Measurements from ENCODE around the gene DDX59.

The DDX59 gene

DNA sequence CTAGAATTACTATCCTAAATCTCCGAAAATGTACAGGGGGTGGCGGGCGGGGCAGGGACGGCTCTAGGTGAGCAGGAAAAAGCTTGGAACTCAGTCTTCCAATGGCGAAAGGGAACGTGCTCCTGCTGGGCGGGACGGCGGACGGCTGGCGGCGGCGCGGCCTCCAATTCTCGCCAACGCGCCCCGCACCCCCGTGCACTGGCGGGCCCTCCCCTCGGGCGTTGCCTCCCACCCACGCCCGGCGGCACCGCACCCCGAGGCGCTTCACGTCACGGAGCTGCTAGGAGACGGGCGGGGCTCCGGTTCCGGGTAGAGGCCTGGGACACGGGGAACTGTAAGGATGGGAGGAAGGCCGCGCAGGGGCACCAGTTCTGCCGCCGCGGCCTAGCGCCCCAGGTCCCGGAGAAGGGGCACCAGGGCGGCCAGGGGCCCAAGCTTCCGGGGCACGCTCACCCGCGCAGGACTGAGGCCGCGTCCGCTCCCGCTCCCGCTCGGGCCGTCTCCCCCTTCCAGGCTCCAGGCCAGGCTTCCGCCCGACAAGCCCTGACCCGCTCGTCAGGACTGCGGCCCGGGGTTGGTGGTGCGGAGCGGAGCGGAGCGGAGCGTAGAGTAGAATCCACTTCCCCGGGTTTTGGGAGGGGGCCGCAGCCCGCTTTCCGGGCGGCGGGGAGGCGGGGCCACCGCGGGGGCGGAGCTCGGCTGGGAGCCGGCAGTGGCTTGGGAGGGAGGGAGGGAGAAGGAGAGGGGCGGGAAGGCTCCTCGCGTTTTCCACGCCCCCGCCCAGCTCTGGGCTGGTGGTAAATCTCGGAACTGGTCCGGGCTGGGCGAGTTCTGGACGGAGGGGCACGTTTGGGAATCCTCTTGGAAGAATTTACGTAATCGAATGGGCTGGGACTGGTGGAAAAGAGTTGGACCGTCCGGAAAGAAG is at the start of gene DDX59:
Gene DDX59, minus strand, starts transcription at position 594 of the 928 bp plus-strand sequence. CDS start 3,167 bp downstream, outside the sequence.
- peak; percentile 94 for DNase-seq

- no peak for DNase-seq
Observed at GRCh38 chr1:200714504-200715187, 44.9 kb upstream of the DDX59 start.

DNA sequence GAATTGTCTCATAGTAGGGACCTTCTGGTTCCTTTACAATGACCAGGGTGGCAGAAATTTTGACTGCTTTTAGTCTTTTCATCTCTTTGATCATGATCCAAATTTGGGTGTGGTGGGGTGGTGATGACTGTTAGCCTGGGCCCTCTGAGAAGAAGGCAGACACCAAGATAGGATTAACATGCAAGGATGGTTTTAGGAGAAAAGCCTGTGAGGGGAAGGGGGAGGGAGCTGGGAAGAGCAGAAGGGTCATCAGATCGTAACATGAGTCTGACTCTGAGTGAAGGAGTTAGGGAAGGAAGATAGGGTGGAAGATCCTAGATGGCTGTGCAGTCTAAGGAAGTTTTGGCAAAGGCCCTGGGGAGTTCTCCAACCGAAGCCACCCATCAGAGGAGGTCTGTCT is 40.5 kb upstream of the DDX59 start:
- DNase-seq = no peak

DNA sequence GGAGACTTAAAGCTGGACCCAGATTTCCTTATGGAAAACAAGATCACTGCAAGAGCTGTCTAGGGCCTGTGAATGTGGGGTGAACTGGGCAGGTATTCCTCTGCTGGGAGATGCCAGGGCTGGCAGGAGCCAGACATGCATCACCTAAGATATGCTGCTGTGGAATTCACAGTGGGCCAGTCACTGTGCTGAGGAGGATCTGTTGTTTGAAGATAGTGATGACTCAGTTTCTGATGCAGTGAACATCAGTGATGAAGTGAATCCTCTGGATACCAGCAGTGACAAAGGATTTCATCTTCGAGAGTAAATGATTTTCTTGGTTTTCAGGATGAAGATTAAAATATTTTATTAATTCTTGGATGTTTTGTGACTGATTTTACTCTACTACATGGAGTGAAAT is 39.1 kb upstream of the DDX59 start:
- DNase-seq = no peak

- DNase-seq = no peak
Observed at GRCh38 chr1:200708161-200708560, 38.5 kb upstream of the DDX59 start.

DNA sequence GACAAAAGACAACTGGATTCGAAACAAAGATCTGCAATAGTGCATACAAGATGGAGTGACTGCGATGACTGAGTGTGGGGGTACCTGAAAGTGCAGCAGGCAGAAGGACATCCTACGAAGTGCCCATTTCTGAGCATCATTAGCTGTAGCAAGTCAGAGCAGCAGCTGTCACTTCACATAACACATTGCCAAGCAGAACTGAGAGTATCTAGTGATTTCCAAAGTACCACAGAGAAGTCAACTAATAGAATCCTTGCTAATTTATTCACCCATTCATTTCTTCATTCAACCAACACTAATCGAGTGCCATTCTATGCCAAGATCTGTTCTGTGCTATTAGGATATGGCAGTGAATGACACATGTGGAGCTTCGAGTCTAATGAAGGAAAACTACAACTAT is 37.4 kb upstream of the DDX59 start:
- DNase-seq = no peak

DNA sequence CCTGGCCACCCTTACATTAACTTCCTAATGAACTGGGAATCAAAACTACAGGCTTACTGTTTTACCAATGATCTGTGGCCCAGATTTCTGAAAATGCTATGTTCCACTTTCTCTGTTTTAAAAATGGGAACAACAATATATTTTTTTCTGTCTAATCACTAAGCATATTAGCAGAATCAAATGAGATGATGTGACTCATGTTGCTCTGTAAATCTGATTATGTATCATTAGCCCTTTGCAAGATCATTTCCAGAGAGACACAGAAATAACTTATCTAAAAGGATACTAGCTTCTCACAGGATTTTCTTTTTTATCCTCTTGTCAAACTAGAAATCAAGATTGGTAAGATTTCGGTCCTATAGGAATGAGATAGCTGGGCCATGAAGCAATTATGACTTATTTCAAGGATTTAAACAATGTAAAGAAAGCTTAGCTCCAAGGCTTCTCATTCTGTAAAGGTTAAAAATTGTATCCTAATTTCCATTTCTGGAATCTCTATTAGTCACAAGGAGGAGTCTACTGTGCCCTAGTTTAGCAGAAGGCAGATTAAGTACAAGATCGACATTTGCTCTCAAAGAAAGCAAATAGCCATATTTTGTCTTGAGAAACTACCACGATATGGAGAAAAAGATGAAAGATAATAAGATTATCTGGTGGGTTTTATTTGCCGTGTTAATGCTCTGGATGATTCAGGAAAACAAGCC is 36.6 kb upstream of the DDX59 start:
- no peak for DNase-seq

- no peak for DNase-seq
Observed at GRCh38 chr1:200704986-200705500, 35.3 kb upstream of the DDX59 start.

DNA sequence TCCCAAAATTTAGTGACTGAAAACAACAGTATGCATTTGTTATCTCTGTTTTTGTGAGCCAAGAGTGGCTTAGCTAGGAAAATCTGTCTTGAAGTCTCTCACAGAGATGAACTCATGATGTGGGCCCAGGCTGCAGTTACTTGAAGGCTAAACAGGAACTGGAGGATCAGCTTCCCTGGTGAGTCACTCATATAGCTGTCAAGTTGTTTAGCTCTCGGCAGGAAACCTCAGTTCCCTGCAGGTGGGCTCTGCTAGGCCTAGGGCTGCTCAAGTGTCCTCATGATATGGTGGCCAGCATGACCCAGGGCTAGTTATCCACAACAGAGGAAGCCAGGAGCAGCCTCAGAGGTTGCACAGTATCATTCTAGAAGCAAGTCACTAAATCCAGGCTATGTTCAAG is 30.2 kb upstream of the DDX59 start:
- no peak for DNase-seq

GRCh38 chr1:200694738-200695137 is 25.0 kb upstream of the DDX59 start:
- no peak for DNase-seq

DNA sequence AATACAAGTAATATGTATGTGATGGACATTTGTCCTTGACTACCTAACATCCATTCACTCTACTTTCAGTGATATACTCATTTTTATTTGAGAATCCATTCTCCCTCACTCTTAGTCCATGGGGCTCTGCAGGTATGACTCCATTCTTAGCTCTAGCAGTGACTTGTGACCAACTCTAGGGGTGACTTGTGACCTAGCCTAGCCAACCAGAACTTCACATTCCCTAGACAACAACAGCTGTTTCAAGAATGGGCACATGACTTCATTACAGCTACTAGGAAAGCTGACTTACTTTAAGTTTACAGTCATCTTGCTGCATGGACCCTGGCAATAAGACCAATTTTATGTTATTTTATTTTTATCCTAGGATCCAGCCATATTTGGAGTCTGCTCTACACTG is 23.6 kb upstream of the DDX59 start:
- no peak for DNase-seq

DNA sequence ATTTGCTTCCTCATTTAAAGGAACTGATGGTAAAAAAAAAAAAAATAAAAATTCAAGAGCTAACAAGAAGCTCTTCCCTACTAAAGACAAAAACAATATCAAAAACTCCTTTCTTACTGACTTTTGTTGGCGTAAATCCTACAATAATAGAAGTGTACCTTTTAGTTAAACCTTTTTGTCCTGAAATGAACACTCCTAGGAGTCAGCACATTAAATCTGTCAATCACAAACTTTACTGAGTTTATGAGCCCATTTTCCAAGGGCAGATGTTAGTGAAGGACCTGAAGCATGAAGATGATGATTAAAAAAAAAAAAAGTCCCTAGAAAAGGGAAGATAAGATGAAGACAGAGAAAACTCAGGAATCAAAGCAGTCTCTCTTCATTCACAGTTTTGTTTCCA is 22.6 kb upstream of the DDX59 start:
- no peak for DNase-seq

DNA sequence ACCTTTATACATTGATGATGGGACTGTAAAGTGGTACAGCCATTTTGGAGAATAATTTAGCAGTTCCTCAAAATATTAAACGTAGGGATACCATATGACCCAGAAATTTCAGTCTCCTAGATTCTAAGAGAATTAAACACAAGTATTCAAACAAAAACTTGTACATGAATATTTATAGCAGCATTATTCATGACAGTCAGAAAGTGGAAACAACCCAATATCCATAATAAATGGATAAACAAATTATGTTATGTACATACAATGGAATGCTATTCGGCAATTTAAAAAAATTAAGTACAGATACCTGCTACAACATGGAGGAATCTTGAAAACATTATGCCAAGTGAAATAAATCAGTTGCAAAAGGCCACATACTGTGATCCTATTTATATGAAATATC is 16.9 kb upstream of the DDX59 start:
- no peak for DNase-seq

DNA sequence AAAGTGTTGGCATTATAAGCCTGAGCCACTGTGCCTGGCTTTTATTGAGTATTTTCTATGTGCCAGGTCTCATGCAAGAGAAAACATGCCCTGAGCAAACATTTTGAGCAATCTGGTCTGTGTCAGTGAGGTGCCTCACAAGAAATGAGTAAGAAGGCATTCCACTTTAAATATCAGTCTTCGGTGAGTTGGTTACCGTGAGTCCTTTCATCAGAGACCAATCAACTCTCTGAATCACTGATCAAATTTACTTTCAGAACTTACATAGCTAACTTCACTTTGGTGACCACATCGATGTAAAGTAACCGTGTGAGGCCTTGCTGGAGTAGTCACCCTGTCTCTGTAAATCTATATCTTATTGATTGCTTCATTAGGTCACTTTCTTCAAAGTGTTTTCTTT is 14.3 kb upstream of the DDX59 start:
- DNase-seq = no peak

DNA sequence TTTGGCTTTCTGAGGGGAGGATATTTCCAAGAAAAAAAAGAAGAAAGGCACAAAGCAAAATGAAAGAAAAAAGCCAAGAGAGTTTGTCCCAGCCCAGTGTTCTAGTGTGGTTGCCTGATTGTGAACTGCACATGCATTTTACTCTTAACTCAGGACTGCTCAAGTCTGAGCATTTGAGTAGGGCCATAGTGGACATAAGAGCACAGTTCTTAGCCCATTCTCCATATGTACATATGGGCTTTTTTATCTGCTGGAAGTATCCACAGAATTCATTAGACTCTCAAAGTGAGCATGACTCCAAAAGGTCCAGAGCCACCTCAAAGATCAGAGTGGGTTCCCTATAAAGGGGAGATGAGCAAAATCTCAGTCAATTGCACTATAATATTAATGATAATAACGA is 13.6 kb upstream of the DDX59 start:
- no peak for DNase-seq

GRCh38 chr1:200681231-200681630 is 11.5 kb upstream of the DDX59 start:
- no peak for DNase-seq

GRCh38 chr1:200676829-200677228 is 7.1 kb upstream of the DDX59 start:
- DNase-seq = no peak

- DNase-seq = no peak
Observed at GRCh38 chr1:200675588-200675852, 5.8 kb upstream of the DDX59 start.

- DNase-seq = no peak
Observed at GRCh38 chr1:200674838-200675587, 5.3 kb upstream of the DDX59 start.

- DNase-seq = no peak
Observed at GRCh38 chr1:200673952-200674823, 4.5 kb upstream of the DDX59 start.

DNA sequence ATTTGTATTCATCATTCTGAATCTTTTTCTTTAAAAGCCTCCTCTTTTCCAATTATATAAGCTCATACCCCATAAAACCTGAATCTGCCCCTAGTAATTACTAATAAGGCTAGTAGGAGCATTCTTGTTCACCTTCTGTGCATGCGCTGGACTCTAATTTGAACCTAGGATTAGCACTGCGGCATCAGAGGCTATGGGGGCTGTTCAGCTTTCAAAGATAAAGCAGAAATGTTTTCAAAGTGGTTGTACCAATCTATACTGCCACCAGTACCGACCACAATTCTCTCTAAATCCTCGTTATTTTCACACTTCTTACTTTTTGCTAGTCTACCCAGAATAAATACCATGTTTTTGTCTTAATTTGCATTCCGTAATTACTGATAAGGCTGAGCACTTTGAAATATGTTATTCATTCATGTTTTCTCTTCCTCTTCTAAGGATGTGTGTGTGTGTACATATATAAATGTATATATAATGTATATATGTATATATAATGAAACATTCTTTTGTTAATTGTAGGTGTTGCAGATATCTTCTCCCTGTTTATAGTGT is 1.6 kb upstream of the DDX59 start:
- DNase-seq = peak; percentile 3
